A549 (cell line): ENCODE data around the gene PATE2. TPM values are rescaled to one million over a fixed set of nuclear protein-coding genes. Genes with fewer than 3 reads are reported as not detected.

Source experiments
- ATAC-seq, 2 experiments: fragments of 200-7000 bp in 1 of 2; fragments of >200 bp in 1 of 2; cut with Nextera tagmentation in 1 of 2; cut with Tn5 transposase in 1 of 2; 3 replicates each; pipeline versions ENCODE4 v1.8.0 to v1.9.1; 2018 to 2020; ENCODE audit warnings: mild to moderate bottlenecking in 1 of 2, moderate library complexity in 1 of 2
- CTCF ChIA-PET: fragments of 300-600 bp; sonication (Branson Sonifier 250); formaldehyde crosslinking; extraction: SDS; loops from one replicate; lab custom pipeline; 2021; ENCODE audit warnings: antibody characterized with exemption, inconsistent platforms; lab: Yijun Ruan, JAX
- POLR2A ChIA-PET: fragments of 350-600 bp; formaldehyde crosslinking; extraction: SDS; loops from one replicate; lab custom pipeline; 2021; ENCODE audit warnings: antibody characterized with exemption, inconsistent platforms; lab: Yijun Ruan, JAX
- DNase-seq, 2 experiments: peaks; one replicate each; pipeline versions ENCODE4 v3.0.0 to v3.0.0-alpha.2; 2011 to 2016; ENCODE audit warnings: low read depth in 1 of 2, low spot score in 1 of 2
- FAIRE-seq: peaks from 2 replicates; lab custom pipeline; 2011; peaks lifted over from hg19 to GRCh38; lab: Jason Lieb, UNC
- H3K27ac ChIP-seq, 2 experiments: fragments of >200 bp; sonication (Bioruptor Twin); formaldehyde crosslinking; 3 replicates each; pipeline ENCODE4 v1.5.1; 2016 to 2017
- H3K4me1 ChIP-seq: fragments of >200 bp; sonication (Bioruptor Twin); formaldehyde crosslinking; 3 replicates; pipeline ENCODE4 v1.6.1; 2016
- H3K4me2 ChIP-seq: fragments of >200 bp; sonication (Bioruptor Twin); formaldehyde crosslinking; 3 replicates; pipeline ENCODE4 v1.6.1; 2016
- H3K4me3 ChIP-seq: fragments of >200 bp; sonication (Bioruptor Twin); formaldehyde crosslinking; 3 replicates; pipeline ENCODE4 v1.5.1; 2016
- H3K9me3 ChIP-seq: fragments of >200 bp; sonication (Bioruptor Twin); formaldehyde crosslinking; 3 replicates; pipeline ENCODE4 v1.6.1; 2016
- ATOH8 ChIP-seq: fragments of 250-450 bp; sonication (Bioruptor Pico); IDR thresholded peaks from 2 replicates; pipeline ENCODE4 v1.5.0; 2020; ENCODE audit warnings: low read depth, mild to moderate bottlenecking, moderate library complexity
- BCL3 ChIP-seq: fragments of >200 bp; sonication (Bioruptor Twin); formaldehyde crosslinking; IDR thresholded peaks from 3 replicates; pipeline ENCODE4 v1.6.1; 2016
- BHLHE40 ChIP-seq: IDR thresholded peaks from 2 replicates; pipeline ENCODE4 v1.6.1; 2012; ENCODE audit warnings: low read depth, low read length, inconsistent platforms
- CBX2 ChIP-seq: fragments of 200-600 bp; sonication (generic); IDR thresholded peaks from 2 replicates; pipeline ENCODE4 v1.6.1; 2016; ENCODE audit warnings: low read depth, mild to moderate bottlenecking, borderline replicate concordance
- CBX8 ChIP-seq: fragments of 200-600 bp; sonication (generic); IDR thresholded peaks from 2 replicates; pipeline ENCODE4 v1.6.1; 2016
- CEBPB ChIP-seq, 2 experiments: fragments of >200 bp in 1 of 2; sonication (Bioruptor Twin) in 1 of 2; formaldehyde crosslinking in 1 of 2; IDR thresholded peaks; 2 replicates each; pipeline ENCODE4 v1.6.1; 2012 to 2016
- CHD4 ChIP-seq: fragments of 200-600 bp; sonication (generic); IDR thresholded peaks from 2 replicates; pipeline ENCODE4 v1.6.1; 2016; ENCODE audit warnings: antibody characterized with exemption, mild to moderate bottlenecking, borderline replicate concordance
- E2F6 ChIP-seq: IDR thresholded peaks from 2 replicates; pipeline ENCODE4 v1.6.1; 2012; ENCODE audit warnings: low read depth, borderline replicate concordance
- ELK1 ChIP-seq: fragments of 150-350 bp; IDR thresholded peaks from 2 replicates; pipeline ENCODE4 v1.6.1; 2014; ENCODE audit warnings: low read depth, mild to moderate bottlenecking, low read length
- ESRRA ChIP-seq: fragments of 150-350 bp; IDR thresholded peaks from 2 replicates; pipeline ENCODE4 v1.6.1; 2014; ENCODE audit warnings: mild to moderate bottlenecking, low read length, borderline replicate concordance
- FOSB ChIP-seq: fragments of 250-450 bp; sonication (Bioruptor Pico); IDR thresholded peaks from 2 replicates; pipeline ENCODE4 v1.5.0; 2020; ENCODE audit warnings: mild to moderate bottlenecking, moderate library complexity
- FOXS1 ChIP-seq: fragments of 250-450 bp; sonication (Bioruptor Pico); IDR thresholded peaks from 2 replicates; pipeline ENCODE4 v1.5.0; 2020; ENCODE audit warnings: mild to moderate bottlenecking, moderate library complexity
- HDAC2 ChIP-seq: fragments of 200-600 bp; sonication (generic); IDR thresholded peaks from 2 replicates; pipeline ENCODE4 v1.6.1; 2016
- HEYL ChIP-seq: fragments of 250-450 bp; sonication (Bioruptor Pico); IDR thresholded peaks from 2 replicates; pipeline ENCODE4 v1.8.0; 2021; ENCODE audit warnings: mild to moderate bottlenecking, moderate library complexity
- HOXA7 ChIP-seq: fragments of 250-450 bp; sonication (Bioruptor Pico); IDR thresholded peaks from 2 replicates; pipeline ENCODE4 v1.5.0; 2020; ENCODE audit warnings: mild to moderate bottlenecking, moderate library complexity
- HOXB13 ChIP-seq: fragments of 250-450 bp; sonication (Bioruptor Pico); IDR thresholded peaks from 2 replicates; pipeline ENCODE4 v1.5.0; 2020; ENCODE audit warnings: low read depth, mild to moderate bottlenecking, moderate library complexity
- HOXB5 ChIP-seq: fragments of 250-450 bp; sonication (Bioruptor Pico); IDR thresholded peaks from 2 replicates; pipeline ENCODE4 v1.5.0; 2020; ENCODE audit warnings: mild to moderate bottlenecking, moderate library complexity
- JUNB ChIP-seq: fragments of >200 bp; sonication (Bioruptor Twin); formaldehyde crosslinking; IDR thresholded peaks from 2 replicates; pipeline ENCODE4 v1.6.1; 2016
- KDM5A ChIP-seq: fragments of 200-600 bp; sonication (generic); IDR thresholded peaks from 2 replicates; pipeline ENCODE4 v1.6.1; 2016; ENCODE audit warnings: antibody characterized with exemption, mild to moderate bottlenecking
- MAFK ChIP-seq: fragments of 450-650 bp; IDR thresholded peaks from 2 replicates; pipeline ENCODE4 v1.6.1; 2014; ENCODE audit not compliant: partially characterized antibody
- MAX ChIP-seq: IDR thresholded peaks from 2 replicates; pipeline ENCODE4 v1.6.1; 2012
- MYC ChIP-seq: IDR thresholded peaks from 2 replicates; pipeline ENCODE4 v1.6.1; 2012; ENCODE audit warnings: mild to moderate bottlenecking, inconsistent platforms, low read length, improper control_type of control experiment, borderline replicate concordance
- NFE2L2 ChIP-seq: fragments of 150-350 bp; conservative IDR thresholded peaks from 2 replicates; pipeline ENCODE4 v1.6.1; 2014; ENCODE audit warnings: low read length
- NR3C1 ChIP-seq: fragments of >200 bp; sonication (Bioruptor Twin); formaldehyde crosslinking; IDR thresholded peaks from 3 replicates; pipeline ENCODE4 v1.6.1; 2017
- RNF2 ChIP-seq: fragments of 200-600 bp; sonication (generic); IDR thresholded peaks from 2 replicates; pipeline ENCODE4 v1.6.1; 2016; ENCODE audit warnings: low read depth, mild to moderate bottlenecking, antibody characterized with exemption, moderate library complexity, borderline replicate concordance
- TFCP2L1 ChIP-seq: fragments of 250-450 bp; sonication (Bioruptor Pico); IDR thresholded peaks from 2 replicates; pipeline ENCODE4 v1.5.0; 2021; ENCODE audit warnings: mild to moderate bottlenecking
- USF2 ChIP-seq: fragments of 450-650 bp; IDR thresholded peaks from 2 replicates; pipeline ENCODE4 v1.6.1; 2014; ENCODE audit warnings: antibody characterized with exemption
- ZC3H11A ChIP-seq: fragments of 450-650 bp; IDR thresholded peaks from 2 replicates; pipeline ENCODE4 v1.6.1; 2014; ENCODE audit warnings: antibody characterized with exemption, mild to moderate bottlenecking
- ZFP36 ChIP-seq: fragments of 450-650 bp; IDR thresholded peaks from 2 replicates; pipeline ENCODE4 v1.6.1; 2014; ENCODE audit warnings: borderline replicate concordance; ENCODE audit not compliant: partially characterized antibody
- ZNF302 ChIP-seq: fragments of 250-450 bp; sonication (Bioruptor Pico); IDR thresholded peaks from 2 replicates; pipeline ENCODE4 v1.9.0; 2021; ENCODE audit warnings: inconsistent platforms, mild to moderate bottlenecking, moderate library complexity
- ZSCAN20 ChIP-seq: fragments of 250-450 bp; sonication (Bioruptor Pico); IDR thresholded peaks from 2 replicates; pipeline ENCODE4 v1.8.0; 2022; ENCODE audit warnings: mild to moderate bottlenecking, moderate library complexity
- WGBS: methylation state at CpG from one replicate; pipeline ENCODE4 v1.1.6; 2017; ENCODE audit errors: missing lambda C conversion rate; 5-methylcytosine and 5-hydroxymethylcytosine counted together
- polyA plus RNA-seq, 4 experiments: library from polyadenylated mRNA; depleted of rRNA in 3 of 4; stranded (reverse); fragments of >200 nt; fragmentation: RNase III in 1 of 4; extraction: RNeasy Plus Mini Kit Qiagen cat#74134 plus additional on column Dnase treatment in 1 of 4; gene quantifications; 2 replicates in 3 of 4; 3 replicates in 1 of 4; pipeline ENCODE4 v1.2.3, GENCODE V29; 2011 to 2017

PATE2 gene
- polyA plus RNA-seq, 2 of the 4 experiments (the other 2 are of a cell fraction): 0.21 TPM; not detected in 1

GRCh38 chr11:125777309-125777708 is 1.3 kb downstream of the PATE2 start:
- Histone ChIP-seq H3K9me3 (no peaks in the 10 kb centered on the region), H3K4me3 (no peak overlapping the region), H3K4me2 (no peak overlapping the region), H3K4me1 (no peaks in the 10 kb centered on the region), H3K27ac (no peak overlapping the region)
- 21% methylated on average over 5 of the region's 5 CpGs for WGBS
- DNase-seq (no peak), FAIRE-seq (no peak), ATAC-seq (no peak)
- ChIA-PET CTCF (no interaction called here), POLR2A (no interaction called here)
- TF ChIP-seq ZC3H11A (no peak), MYC (no peak), BCL3 (no peak), USF2 (no peak), TFCP2L1 (CRISPR knock-in tag) (no peak), ELK1 (no peak), MAFK (no peak), ZNF302 (CRISPR knock-in tag) (no peak), HOXA7 (no peak), ESRRA (no peak), HEYL (no peak), RNF2 (no peak), NR3C1 (no peak), MAX (no peak), HDAC2 (no peak), ZSCAN20 (CRISPR knock-in tag) (no peak), FOXS1 (CRISPR knock-in tag) (no peak), JUNB (no peak), BHLHE40 (no peak)

GRCh38 chr11:125773516-125773915 is 5.1 kb downstream of the PATE2 start:
- no peak overlapping the region for H3K4me2 ChIP-seq
- 24% methylated on average over 3 of the region's 3 CpGs for WGBS
- FAIRE-seq (no peak), DNase-seq (no peak), ATAC-seq (no peak)
- POLR2A ChIA-PET: no interaction called here
- no peak overlapping the region for H3K27ac ChIP-seq
- no peak overlapping the region for H3K4me3 ChIP-seq
- no peaks in the 10 kb centered on the region for H3K9me3 ChIP-seq
- H3K4me1 ChIP-seq: no peaks in the 10 kb centered on the region
- TF ChIP-seq MAX (no peak), MAFK (no peak), CBX8 (no peak), FOSB (CRISPR knock-in tag) (no peak), MYC (no peak), CHD4 (no peak), CBX2 (no peak), ATOH8 (CRISPR knock-in tag) (no peak), ELK1 (no peak), FOXS1 (CRISPR knock-in tag) (no peak), HDAC2 (no peak), ZFP36 (no peak), CEBPB (IDR thresholded peaks at IDR 0.05) (no peak), KDM5A (no peak), NFE2L2 (no peak), E2F6 (no peak), HOXB13 (CRISPR knock-in tag) (no peak), ZC3H11A (no peak), HOXB5 (no peak)
- TF ChIP-seq, all 56 proteins: peak for 0
- CTCF ChIA-PET: no interaction called here
